GM21717 (cell line): Measurements from ENCODE around the gene GRB7.
"Not testable (repeated sequence)": the region's sequence is repeated elsewhere in the genome, so short reads cannot be mapped to it uniquely, and the experiment has no call there.

Experiments used
- ATAC-seq: cut with Tn5 transposase; IDR thresholded peaks from one replicate; pipeline ENCODE4 v1.9.1; 2021; ENCODE audit warnings: mild to moderate bottlenecking, moderate library complexity; ENCODE audit not compliant: unreplicated experiment

Gene GRB7

DNA sequence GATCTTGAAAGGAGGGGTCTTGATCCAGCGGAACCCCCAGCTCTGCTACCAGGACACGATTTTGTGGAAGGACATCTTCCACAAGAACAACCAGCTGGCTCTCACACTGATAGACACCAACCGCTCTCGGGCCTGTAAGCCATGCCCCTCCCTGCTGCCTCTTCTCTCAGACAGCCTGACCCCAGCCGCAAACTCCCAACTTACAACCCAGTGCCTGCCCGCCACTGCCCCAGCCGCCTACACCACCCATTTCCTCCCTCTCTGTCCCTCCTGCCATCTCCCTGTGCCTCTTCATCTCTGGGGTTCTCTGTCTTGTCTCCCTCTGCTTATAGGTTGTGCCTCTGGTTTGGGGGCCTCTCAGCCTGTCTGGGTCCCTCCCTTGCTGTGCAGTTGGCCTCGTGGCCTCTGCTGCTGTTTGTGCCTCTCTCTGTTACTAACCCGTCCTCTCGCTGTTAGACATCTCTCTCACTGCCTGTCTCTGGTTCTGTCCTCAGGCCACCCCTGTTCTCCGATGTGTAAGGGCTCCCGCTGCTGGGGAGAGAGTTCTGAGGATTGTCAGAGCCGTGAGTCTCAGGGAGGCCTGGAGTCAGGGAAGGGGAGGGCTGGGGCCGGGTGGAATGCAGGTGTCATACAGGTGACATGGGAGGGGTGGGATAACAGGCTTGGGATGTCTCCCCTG is 28.3 kb upstream of the GRB7 start:
- no peak for ATAC-seq

DNA sequence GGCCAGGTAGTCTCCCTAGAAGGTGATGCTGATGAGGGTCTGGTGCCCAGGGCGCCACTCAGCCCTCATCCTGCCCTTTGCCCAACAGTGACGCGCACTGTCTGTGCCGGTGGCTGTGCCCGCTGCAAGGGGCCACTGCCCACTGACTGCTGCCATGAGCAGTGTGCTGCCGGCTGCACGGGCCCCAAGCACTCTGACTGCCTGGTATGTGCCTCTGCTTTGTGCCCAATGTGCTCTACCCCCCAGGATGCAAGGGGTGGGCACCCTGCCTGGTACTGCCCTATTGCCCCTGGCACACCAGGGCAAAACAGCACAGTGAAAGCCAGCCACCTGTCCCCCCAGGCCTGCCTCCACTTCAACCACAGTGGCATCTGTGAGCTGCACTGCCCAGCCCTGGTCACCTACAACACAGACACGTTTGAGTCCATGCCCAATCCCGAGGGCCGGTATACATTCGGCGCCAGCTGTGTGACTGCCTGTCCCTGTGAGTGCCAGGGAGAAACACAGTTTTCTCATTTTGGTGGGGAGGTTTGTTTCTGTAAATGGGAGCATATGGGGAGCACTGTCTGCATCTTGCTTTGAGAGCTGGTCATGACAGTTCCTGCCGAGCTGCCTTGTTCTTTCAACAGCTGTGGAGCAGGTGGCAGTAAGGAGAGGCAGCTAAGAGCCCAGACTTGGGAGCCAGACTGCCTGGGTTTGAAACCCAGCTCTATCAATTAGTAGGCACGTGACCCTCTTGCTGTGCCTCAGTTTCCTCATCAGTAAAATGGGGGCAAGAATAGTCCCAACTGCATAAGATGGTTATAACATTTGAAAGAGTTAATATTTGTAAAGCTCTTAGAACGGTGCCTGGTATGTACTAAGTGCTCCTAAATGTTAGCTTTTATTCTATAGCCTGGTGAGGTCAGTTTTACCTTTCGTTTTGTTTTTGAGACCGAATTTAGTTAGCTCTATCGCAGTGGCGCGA is 27.5 kb upstream of the GRB7 start:
- ATAC-seq: no peak

DNA sequence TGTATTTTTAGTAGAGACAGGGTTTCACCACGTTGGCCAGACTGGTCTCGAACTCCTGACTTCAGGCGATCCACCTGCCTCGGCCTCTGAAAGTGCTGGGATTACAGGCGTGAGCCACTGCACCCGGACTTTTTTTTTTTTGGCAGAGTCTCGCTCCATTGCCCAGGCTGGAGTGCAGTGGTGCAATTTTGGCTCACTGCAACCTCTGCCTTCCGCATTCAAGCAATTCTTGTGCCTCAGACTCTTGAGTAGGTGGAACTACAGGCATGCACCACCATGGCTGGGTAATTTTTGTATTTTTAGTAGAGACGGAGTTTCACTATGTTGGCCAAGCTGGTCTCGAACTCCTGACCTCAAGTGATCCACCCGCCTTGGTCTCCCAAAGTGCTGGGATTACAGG is 26.7 kb upstream of the GRB7 start:
- not testable (repeated sequence) for ATAC-seq

DNA sequence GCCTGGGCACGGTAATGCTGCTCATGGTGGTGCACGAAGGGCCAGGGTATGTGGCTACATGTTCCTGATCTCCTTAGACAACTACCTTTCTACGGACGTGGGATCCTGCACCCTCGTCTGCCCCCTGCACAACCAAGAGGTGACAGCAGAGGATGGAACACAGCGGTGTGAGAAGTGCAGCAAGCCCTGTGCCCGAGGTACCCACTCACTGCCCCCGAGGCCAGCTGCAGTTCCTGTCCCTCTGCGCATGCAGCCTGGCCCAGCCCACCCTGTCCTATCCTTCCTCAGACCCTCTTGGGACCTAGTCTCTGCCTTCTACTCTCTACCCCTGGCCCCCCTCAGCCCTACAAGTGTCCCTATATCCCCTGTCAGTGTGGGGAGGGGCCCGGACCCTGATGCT is 25.9 kb upstream of the GRB7 start:
- ATAC-seq: no peak

DNA sequence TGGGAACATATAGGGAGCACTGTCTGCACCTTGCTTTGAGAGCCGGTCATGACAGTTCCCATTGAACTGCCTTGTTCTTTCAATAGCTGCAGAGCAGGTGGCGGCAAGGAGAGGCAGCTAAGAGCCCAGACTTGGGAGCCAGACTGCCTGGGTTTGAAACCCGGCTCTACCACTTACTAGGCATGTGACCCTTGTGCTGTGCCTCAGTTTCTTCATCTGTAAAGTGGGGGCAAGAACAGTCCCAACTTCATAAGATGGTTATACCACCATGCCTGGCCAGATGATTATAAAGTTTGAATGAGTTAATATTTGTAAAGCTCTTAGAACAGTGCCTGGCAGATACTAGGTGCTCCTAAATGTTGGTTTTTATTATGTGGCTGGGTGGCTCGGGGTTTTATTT is 23.5 kb upstream of the GRB7 start:
- ATAC-seq: no peak

DNA sequence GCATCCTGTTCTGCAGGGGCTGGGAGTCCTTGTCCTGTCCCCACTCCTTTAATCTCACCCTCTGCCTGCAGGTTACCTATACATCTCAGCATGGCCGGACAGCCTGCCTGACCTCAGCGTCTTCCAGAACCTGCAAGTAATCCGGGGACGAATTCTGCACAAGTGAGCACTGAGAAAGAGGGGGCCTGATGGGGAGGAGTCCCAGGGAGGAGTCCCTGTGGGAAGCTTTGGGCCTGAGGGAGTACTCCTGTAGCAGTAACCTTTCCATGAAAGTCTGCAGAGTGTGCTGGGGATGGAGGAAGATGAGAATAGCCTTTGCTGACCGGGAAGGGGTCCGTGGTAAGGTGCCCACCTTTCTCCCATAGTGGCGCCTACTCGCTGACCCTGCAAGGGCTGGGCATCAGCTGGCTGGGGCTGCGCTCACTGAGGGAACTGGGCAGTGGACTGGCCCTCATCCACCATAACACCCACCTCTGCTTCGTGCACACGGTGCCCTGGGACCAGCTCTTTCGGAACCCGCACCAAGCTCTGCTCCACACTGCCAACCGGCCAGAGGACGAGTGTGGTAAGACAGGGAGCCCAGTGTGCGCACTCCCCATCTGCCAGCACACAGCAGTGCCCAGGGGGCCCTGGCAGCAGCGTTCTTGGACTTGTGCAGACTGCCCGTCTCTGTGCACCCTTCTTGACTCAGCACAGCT is 22.2 kb upstream of the GRB7 start:
- ATAC-seq: no peak

DNA sequence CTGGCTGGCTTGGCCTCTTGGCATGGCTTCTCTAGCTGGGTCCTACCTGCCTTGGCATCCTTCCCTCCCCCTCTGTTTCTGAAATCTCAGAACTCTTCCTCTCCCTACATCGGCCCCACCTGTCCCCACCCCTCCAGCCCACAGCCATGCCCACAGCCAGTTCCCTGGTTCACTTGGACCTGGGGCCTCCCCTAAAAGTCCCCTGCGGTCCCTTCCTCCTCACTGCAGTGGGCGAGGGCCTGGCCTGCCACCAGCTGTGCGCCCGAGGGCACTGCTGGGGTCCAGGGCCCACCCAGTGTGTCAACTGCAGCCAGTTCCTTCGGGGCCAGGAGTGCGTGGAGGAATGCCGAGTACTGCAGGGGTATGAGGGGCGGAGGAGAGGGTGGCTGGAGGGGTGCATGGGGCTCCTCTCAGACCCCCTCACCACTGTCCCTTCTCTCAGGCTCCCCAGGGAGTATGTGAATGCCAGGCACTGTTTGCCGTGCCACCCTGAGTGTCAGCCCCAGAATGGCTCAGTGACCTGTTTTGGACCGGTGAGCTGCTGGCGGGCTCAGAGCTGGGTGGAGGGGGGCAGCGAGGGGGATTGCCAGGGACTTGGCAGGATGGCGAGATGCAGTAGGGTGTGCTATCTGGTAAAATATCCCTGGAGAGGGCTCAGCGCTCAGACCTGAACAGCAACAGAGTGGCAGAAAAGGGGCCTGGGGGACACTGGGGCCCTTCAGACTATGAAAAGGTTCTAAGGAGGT is 21.5 kb upstream of the GRB7 start:
- ATAC-seq: no peak

DNA sequence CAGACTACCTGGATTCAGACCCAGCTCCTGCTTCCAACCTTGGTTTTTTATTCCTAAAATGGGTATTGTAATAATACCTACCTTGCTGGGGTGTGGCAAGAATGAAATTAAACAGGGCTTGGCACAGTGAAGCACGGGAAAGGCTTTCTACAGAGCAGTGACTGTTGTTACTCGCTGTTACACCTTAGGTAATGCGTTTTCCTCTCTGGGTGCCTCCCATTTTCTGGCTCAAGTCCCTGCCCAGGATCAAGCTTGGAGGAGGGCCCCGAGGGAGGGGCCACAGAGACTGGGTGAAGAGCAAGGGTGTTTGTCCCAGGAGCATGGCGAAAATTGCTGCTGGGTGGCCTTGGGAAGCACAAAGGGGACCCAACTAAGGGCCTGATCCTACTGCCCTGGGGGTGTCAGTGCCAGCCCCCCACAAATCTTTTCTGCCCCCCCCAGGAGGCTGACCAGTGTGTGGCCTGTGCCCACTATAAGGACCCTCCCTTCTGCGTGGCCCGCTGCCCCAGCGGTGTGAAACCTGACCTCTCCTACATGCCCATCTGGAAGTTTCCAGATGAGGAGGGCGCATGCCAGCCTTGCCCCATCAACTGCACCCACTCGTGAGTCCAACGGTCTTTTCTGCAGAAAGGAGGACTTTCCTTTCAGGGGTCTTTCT is 20.7 kb upstream of the GRB7 start:
- no peak for ATAC-seq

DNA sequence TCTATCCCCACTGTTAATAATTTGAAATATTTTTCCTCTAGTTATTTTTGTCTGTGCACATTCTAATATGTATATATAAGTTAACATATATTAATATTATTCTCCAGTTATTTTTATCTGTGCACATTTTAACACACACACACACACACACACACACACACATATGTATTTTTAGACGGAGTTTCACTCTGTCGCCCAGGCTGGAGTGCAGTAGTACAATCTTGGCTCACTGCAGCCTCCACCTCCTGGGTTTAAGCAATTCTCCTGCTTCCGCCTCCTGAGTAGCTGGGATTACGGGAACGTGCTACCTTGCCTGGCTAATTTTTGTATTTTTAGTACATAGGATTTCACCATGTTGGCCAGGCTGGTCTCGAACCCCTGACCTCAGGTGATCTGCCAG is 20.1 kb upstream of the GRB7 start:
- no peak for ATAC-seq

DNA sequence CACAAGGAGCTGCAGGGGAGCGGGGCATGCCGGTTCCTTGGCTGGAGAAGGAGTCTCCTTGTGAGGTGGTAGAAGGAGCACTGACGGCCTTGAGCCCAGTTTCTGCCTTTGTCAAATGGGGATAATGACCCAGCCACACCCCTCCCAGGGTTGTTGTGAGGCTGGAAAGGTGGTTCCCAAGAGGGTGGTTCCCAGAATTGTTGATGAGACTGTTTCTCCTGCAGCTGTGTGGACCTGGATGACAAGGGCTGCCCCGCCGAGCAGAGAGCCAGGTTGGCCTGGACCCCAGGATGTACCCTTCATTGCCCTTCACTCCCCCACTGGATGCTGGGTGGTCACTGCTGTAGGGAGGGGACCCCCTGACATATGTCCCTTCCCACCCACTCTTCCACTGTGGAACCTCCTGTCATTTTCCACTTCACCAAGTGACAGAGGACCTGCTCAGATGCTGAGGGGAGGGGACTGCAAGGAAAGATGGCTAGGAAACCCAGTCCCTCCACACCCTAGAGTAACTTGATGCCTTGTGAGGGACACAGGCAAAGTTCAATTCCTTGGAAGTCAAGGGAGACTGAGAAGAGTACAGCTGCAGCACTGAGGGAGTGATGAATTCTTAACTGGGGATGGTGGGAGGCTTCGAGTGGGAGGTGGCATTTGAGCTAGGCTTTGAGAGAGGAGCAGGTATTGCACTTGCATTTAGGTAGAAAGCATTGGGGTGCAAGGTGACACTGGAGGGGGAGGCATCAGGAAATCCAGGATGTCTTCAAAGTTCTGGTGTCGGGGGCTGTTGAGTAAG is 18.0 kb upstream of the GRB7 start:
- ATAC-seq: no peak

DNA sequence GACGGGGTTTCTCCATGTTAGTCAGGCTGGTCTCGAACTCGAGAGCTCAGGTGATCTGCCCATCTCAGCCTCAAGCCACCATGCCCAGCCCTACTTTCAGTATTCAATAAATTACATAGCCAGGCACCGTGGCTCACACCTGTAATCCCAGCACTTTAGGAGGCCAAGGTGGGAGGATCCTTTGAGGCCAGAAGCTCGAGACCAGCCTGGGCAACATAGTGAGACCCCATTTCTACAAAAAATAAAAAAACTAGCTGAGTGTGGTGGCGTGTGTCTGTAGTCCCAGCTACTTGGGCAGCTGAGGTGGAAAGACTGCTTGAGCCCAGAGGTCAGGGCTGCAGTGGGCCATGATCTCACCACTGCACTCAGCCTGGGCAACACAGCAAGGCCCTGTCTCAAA is 15.6 kb upstream of the GRB7 start:
- no peak for ATAC-seq

DNA sequence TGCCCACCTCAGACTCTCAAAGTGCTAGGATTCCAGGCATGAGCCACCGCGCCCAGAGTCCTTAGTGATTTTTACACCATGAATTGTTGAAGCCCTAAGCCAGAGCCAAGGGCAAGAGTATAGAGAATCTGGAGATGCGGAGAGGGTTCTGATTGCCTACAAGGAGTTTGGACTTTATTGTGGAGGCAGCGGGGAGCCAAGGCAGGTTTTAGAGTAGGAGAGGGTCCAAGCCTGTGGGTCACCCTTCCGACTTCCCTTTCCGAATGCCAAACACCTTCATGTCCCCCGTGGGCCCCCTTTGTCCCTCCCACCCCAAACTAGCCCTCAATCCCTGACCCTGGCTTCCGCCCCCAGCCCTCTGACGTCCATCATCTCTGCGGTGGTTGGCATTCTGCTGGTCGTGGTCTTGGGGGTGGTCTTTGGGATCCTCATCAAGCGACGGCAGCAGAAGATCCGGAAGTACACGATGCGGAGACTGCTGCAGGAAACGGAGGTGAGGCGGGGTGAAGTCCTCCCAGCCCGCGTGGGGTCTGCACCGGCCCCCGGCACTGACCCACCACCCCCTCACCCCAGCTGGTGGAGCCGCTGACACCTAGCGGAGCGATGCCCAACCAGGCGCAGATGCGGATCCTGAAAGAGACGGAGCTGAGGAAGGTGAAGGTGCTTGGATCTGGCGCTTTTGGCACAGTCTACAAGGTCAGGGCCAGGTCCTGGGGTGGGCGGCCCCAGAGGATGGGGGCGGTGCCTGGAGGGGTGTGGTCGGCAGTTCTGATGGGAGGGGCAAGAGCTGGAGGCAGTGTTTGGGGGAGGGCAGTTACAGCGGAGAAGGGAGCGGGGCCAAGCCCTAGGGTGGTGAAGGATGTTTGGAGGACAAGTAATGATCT is 14.5 kb upstream of the GRB7 start:
- no peak for ATAC-seq

DNA sequence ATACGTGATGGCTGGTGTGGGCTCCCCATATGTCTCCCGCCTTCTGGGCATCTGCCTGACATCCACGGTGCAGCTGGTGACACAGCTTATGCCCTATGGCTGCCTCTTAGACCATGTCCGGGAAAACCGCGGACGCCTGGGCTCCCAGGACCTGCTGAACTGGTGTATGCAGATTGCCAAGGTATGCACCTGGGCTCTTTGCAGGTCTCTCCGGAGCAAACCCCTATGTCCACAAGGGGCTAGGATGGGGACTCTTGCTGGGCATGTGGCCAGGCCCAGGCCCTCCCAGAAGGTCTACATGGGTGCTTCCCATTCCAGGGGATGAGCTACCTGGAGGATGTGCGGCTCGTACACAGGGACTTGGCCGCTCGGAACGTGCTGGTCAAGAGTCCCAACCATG is 13.0 kb upstream of the GRB7 start:
- ATAC-seq: no peak

DNA sequence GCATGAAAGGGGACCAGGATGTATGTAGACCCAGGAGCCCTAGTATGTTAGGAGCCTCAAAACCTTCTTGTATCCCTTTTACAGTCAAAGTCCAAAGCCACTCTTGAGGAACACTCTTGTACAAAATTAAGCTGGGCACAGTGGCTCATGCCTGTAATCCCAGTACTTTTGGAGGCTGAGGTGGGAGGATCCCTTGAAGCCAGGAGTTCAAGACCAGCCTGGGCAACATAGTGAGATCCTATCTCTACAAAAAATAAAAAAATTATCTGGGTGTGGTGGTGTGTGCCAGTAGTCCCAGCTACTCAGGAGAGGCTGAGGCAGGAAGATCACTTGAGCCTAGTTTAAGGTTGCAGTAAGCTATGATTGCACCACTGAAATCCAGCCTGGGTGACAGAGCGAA is 11.8 kb upstream of the GRB7 start:
- not testable (repeated sequence) for ATAC-seq

DNA sequence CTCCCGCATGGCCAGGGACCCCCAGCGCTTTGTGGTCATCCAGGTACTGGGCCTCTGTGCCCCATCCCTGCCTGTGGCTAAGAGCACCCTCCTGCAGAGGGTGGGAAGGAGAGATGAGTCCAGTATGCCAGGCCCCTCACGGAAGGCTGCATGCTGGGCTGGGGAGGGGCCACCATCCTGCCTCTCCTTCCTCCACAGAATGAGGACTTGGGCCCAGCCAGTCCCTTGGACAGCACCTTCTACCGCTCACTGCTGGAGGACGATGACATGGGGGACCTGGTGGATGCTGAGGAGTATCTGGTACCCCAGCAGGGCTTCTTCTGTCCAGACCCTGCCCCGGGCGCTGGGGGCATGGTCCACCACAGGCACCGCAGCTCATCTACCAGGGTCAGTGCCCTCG is 11.1 kb upstream of the GRB7 start:
- ATAC-seq: no peak

DNA sequence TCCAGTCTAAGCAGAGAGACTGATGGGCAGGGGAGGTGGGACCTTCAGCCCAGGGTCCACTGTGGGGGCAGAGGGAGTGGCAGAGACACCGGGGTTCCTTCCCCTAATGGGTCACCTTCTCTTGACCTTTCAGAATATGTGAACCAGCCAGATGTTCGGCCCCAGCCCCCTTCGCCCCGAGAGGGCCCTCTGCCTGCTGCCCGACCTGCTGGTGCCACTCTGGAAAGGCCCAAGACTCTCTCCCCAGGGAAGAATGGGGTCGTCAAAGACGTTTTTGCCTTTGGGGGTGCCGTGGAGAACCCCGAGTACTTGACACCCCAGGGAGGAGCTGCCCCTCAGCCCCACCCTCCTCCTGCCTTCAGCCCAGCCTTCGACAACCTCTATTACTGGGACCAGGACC is 10.2 kb upstream of the GRB7 start:
- no peak for ATAC-seq

DNA sequence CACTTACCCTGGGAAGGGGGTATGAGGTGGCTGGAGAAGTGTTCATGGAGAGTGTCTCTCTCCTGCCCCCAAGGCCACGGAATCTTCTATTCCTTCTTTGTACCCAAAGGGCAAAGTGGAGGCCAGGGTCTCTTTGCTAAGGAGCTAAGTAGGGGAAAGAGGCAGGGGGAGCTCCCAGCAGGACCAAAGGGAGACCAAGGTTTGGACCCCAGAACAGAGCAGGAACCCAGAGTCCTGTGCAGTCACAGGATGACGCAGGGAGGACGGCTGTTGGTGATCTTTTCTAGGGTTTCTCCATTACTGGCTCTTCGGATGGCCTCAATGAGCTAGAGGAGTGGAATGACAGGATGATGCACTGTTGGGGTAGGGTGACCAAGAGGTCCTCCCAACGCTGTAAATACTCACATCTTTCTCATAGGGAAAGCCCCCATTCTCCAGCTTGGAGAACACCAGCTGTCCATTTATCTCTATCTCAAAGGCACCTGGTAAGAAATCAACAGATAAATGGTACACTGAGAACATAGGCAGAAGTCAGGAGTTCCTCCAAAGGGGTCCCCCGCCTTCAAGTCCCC is 8.4 kb upstream of the GRB7 start:
- no peak for ATAC-seq
